ENCODE measurements around the gene AHCTF1.

AHCTF1 gene

DNA sequence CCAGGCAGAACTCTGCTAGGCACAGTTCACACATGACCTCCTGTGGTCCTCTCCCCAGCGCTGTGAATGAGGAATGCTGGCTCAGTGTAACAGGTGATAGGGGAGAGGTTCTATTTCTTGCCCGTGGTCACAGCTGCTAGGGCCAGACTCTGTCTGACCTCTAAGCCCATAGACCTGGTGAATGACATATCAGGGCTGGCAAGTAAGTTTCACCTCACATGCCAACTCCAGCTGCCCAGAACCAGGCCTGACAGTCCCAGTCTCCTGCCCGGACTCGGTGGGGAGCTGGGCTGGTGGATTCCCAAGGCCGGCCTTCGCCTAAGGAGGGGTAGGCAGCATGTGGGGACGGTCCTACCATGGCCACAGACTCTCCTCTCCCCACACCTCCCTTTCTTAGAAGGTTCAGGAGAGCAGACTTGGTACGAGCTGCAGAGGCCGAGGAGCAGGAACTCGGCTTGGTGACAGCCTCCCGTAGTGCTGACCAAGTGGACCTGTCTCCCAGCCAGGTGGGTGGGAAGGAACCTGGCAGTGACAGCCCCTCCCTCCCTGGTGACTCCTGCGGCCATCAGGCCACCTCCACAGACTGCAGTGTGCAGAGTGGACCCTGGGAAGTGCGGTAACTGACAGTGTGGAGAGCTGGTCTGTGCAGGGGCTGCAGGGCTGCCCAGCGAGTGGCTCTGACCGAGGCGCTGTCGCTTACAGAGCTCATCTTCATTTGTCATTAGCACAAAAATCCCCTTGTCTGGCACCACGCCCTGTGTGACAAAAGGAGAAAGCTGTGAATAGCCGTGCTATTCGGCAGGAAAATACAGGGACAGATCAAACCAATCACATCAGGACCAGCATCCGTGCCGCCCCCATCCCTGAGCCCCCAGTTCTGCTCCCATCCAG is 132.9 kb downstream of the AHCTF1 start:
- FAIRE-seq = no peak

DNA sequence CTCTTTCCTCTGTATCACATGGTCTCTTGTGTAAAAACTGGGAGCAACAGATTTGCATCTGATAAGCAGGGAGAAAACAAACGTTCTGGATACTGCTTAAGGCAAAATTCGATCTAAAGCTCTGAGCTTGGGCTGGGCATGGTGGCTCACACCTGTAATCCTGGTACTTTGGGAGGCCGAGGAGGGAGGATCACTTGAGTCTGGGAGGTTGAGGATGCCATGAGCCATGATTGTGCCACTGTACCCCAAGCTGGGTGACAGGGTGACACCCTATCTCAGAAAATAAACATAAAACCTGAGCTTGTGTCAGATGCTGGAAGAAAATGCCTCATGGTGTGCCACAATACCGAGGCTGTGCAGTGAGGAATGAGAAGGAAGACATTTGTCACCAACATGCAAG is 133.6 kb downstream of the AHCTF1 start:
- no peak for FAIRE-seq

DNA sequence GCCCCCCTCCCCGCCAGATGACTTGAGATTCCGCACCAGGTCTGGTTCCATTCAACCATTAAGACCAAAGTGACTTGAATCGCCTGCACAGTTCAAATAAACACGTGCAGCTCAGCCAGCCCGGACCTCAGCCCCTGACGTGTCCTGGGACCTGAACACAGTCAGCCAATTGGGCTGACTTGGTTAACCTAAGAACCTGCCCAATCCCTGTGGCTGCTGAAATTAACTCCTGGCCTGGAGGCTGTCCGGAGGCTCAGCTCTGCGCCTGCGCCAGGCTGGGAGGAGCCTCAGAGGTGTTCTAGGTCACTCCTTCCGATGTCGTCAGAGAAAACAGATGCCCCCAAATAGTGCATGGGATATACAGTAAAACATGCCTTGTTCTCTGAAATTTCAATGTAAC is 134.2 kb downstream of the AHCTF1 start:
- no peak for FAIRE-seq

DNA sequence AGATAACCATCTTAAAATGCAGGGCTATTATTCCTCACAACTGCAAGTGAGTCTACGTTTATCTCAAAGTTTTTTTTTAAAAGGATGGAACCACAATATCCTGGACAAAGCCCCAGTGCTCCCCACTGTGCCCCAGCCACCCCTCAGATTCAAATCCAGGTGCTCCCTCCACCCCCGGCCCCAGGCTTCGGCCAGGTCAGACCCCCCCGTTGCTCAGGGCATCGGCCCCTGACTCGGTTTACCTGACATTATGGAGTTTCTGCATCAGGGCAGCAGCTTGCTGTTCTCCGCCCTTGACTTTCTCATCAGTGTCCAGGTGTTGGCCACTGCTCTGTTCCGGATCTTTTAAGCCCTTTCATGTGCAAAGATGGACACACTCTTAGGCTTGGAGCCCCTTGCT is 134.6 kb downstream of the AHCTF1 start:
- FAIRE-seq = no peak

DNA sequence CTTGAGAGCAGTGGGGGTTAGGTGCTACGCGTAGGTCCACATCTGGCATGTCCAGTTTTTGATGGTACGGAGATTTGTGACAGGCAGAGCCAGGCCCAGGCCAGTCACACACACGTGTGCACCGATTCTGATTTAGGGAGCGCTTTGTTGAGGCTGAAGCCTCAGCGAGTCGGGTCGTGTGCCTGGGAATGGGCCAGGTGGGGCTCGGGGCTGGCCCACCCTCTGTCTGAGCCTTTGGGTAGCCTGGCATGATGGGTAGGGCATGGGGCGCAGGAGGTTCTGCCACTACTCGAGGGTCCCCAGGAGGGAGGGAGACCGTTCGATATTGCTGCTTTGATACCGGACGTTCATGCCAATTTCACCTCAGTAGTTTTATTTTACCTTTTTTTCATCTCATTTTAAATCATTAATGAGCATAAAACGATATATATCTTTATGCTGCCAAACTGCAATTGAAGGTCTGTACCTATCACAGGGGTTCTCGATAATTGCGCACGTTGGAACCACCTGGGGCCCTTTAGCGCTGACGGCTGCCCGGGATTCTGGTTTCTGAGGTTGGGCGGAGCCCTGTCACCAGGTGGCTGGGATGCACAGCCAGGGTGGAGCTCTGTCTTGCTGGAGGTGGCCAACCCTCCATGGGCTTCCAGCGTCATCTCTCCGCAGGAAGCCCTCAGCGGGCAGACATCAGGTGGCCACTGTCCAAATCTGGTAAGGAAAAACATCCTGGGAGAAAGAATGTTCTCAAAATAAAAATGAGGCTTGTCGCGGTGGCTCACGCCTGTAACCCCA is 135.6 kb downstream of the AHCTF1 start:
- no peak for FAIRE-seq

GRCh38 chr1:246794828-246795671 is 136.7 kb downstream of the AHCTF1 start:
- no peak for FAIRE-seq

- FAIRE-seq = no peak
These were observed 137.5 kb downstream of the AHCTF1 start for GRCh38 chr1:246794048-246794827.

DNA sequence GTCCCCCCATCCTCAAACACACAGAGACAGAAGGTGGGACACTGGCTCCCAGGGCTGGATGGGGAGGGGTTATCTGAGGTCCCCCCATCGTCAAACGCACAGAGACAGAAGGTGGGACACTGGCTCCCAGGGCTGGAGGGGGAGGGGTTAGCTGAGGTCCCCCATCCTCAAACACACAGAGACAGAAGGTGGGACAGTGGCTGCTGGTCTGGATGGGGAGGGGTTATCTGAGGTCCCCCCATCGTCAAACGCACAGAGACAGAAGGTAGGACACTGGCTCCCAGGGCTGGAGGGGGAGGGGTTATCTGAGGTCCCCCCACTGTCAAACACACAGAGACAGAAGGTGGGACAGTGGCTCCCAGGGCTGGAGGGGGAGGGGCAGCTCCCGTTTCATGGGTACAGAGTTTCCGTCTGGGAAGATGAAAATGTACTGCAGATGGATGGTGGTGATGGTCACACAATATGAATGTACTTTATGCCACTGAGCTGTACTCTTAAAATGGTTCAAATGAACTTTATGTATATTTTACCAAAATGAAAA is 138.3 kb downstream of the AHCTF1 start:
- FAIRE-seq = no peak

- FAIRE-seq = no peak
These were observed 139.1 kb downstream of the AHCTF1 start for GRCh38 chr1:246792603-246793002.

DNA sequence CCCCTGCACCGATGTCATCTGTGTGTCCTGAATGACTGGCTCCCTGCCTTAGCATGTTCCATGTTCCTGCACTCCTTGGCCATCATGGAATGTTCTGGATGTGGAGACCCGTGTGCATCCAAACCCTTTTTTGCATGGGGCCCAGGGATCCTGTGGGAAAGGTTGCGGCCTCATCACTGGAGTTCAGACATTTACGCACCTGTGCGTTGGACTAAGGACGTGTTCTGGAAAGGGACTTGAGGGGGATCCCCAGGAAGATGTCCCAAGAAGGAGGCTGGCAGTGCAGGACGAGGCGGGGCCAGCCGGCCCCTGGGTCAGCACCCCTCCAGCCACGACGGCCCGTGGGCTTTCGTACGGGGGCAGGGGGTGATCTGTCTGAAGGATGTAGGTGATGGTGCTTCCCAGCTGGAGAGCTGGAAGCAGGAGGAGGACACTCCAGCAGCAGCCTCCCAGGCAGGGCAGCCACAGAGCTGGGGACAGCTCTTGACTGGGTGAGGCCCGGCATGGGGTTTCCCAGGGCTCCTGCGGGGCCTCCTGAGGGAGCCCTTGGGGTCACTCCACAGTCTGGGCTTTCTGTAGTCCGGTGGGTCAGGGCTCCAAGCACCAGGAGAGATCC is 140.3 kb downstream of the AHCTF1 start:
- FAIRE-seq = no peak

GRCh38 chr1:246790833-246791232 is 140.9 kb downstream of the AHCTF1 start:
- no peak for FAIRE-seq

DNA sequence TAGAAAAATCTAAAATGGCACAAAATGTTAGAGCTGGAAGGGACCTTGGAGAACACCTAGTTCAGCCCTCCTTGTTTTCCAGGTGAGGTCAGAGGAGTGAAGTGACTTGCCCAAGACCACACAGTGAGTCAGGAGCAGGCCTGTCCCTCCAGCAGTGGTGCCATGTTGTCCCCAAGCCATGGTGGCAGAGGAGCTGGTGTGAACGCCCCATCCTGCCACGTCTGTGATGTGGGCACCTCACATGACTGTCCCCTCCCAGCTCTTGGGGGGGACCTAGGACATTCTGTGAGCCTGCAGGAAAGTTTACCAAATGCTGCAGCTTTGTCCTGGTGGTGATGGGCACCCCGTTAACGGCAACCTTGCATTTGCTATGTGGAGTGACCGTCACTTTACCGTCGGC is 141.4 kb downstream of the AHCTF1 start:
- no peak for FAIRE-seq

DNA sequence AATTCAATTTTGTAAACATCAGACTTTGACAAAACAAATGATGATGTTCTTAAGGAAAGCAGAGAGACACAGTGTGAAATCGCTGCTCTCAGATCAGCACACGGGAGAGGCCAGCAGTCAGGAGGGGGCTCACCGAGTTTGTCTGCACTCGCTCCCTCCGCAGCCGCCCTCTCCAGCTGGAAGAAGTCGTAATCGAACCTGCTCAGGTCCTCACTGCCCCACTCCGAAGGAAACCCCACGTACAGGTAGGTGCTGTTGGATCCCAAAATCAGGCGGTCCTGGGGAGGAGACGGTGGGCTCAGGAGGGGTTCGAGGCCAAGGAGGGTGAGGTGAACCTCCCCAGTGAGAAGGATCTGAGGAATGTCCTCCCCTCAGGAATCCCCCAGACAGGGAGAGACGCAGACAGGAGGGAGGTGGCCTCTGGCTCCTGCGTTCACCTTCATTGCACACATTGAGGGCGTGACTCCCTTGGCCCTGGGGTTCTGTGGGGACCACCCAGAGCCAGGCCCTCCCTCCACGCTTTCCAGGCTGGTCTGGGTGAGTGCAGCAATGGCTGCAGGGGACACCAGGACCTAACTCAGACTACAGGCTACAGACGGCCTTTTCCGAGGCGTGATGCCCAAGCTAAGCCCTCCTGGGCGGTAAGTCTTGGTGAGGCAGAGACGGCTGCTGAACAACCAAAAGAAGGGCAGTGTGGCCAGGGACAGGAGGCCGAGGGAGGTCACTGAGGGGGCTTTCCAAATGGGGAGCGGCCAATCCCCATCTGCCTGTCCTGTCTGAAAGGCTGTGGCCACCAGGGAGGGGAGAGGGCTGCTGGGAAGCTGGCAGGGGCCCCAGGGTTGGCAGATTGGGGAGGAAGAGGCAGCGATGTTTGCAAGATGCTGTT is 142.1 kb downstream of the AHCTF1 start:
- FAIRE-seq = no peak

All from TTC549 (cell line).